Posterior cingulate gyrus (tissue), 11 donors: Measurements from ENCODE around the gene PPP1R15A.
"Not testable (repeated sequence)": the region's sequence is repeated elsewhere in the genome, so short reads cannot be mapped to it uniquely, and the experiment has no call there.

Experiments
- DNase-seq, 10 donors: peaks; one replicate each; pipeline versions ENCODE4 v3.0.0 to v3.0.0-alpha.2; 2020 to 2021; ENCODE audit warnings: mixed read lengths in 3 of 10
- intact Hi-C: fragments of 100-400 bp; cut with DNase I; formaldehyde crosslinking; loops from one replicate; pipeline ENCODE4 v1.15.1; 2023

The PPP1R15A gene

GRCh38 chr19:48909424-48910077 is 37.3 kb downstream of the PPP1R15A start:
- not testable (repeated sequence) for DNase-seq
- intact Hi-C loops = loop anchor here (10.0 kb wide), 1 partner anchor 55 kb away; the partner anchor contains the start of gene FTL

GRCh38 chr19:48910803-48911202 is 38.6 kb downstream of the PPP1R15A start:
- intact Hi-C loops = no loop called here
- DNase-seq = no peak

GRCh38 chr19:48913114-48913889 is 41.1 kb downstream of the PPP1R15A start:
- intact Hi-C loops = no loop called here
- no peak for DNase-seq

GRCh38 chr19:48914181-48914580 is 42.0 kb downstream of the PPP1R15A start:
- intact Hi-C loops = no loop called here
- DNase-seq = no peak

GRCh38 chr19:48915757-48916156 is 43.5 kb downstream of the PPP1R15A start:
- intact Hi-C loops = no loop called here
- no peak for DNase-seq

- intact Hi-C loops = no loop called here
- no peak for DNase-seq
Measured at GRCh38 chr19:48918071-48918470, 45.9 kb downstream of the PPP1R15A start.

GRCh38 chr19:48918801-48919247 is 46.6 kb downstream of the PPP1R15A start:
- DNase-seq = peak in 2 of 10 donors; percentile 21 to 33
- intact Hi-C loops = no loop called here

- intact Hi-C loops, DNase-seq: not testable (repeated sequence)
Measured at GRCh38 chr19:48919271-48919670, 47.0 kb downstream of the PPP1R15A start.

GRCh38 chr19:48920949-48921348 is 48.7 kb downstream of the PPP1R15A start:
- intact Hi-C loops = no loop called here
- no peak for DNase-seq

- no peak for DNase-seq
- intact Hi-C loops = no loop called here
Measured at GRCh38 chr19:48921721-48922500, 49.7 kb downstream of the PPP1R15A start.

- DNase-seq = no peak
- intact Hi-C loops = no loop called here
Measured at GRCh38 chr19:48922548-48923490, 50.6 kb downstream of the PPP1R15A start.

GRCh38 chr19:48925240-48925843 is 53.1 kb downstream of the PPP1R15A start:
- intact Hi-C loops = no loop called here
- no peak for DNase-seq
